ENCODE data around the gene IL19. TPM values are rescaled to one million over a fixed set of nuclear protein-coding genes. Genes with fewer than 3 reads are reported as not detected.

IL19 gene
- total and polyA plus RNA-seq, 9 of the 15 experiments (the other 6 are each of a cell fraction or from before 2014, with no cell fraction given), result not detected

GRCh38 chr1:206854401-206855129, 84.0 kb downstream of the IL19 start:
- H3K4me1 ChIP-seq (replicated peaks in 1 of 2; ENCODE audit: control insufficient read depth in 2 of 2, insufficient read depth in 2 of 2, low read length in 2 of 2), result no peaks in the 10 kb centered on the region
- H4K20me1 ChIP-seq (replicated peaks; ENCODE audit: control insufficient read depth, insufficient read depth, low read length), result no peaks in the 10 kb centered on the region
- no peaks in the 10 kb centered on the region for H3K9me3 ChIP-seq (replicated peaks; ENCODE audit: control insufficient read depth, insufficient read depth, low read depth, low read length)
- no peaks in the 10 kb centered on the region for H3K36me3 ChIP-seq (ENCODE audit: control insufficient read depth, insufficient read depth, low read length)
- H2AFZ ChIP-seq (ENCODE audit: low read depth, low read length), result no peak overlapping the region
- H3K27ac ChIP-seq (ENCODE audit: extremely low read depth, low read depth, low read length), result no peak overlapping the region
- ATAC-seq (no peak), FAIRE-seq (no peak), DNase-seq (ENCODE audit: extremely low read depth in 1 of 4, low spot score in 3 of 4) (no peak)
- H3K4me3 ChIP-seq, result no peak overlapping the region
- CTCF ChIA-PET (ENCODE audit: low intra/inter-chr PET ratio), result no interaction called here
- in situ Hi-C loops (cut with MboI), result no loop called here
- POLR2A ChIA-PET, result interaction anchor here (0.6 to 1.3 kb wide), 5 partner anchors 9 to 303 kb away, joined by 3 to 6 read pairs (median 3); no protein-coding TSS in a partner anchor
- no peak overlapping the region for H3K4me2 ChIP-seq (ENCODE audit: insufficient read depth, low read length)
- 7% methylated on average over 3 of the region's 3 CpGs for WGBS (ENCODE audit: insufficient coverage, low coverage, missing lambda C conversion rate)
- H3K9ac ChIP-seq (ENCODE audit: insufficient read depth in 1 of 2, low read depth in 2 of 2, low read length in 2 of 2), result no peak overlapping the region
- BruUV-seq (replicated peaks), result no TSS peak
- intact Hi-C loops (cut with micrococcal nuclease), result no loop called here
- no peaks in the 10 kb centered on the region for H3K79me2 ChIP-seq (ENCODE audit: control insufficient read depth, insufficient read depth, low read length)
- no peaks in the 10 kb centered on the region for H3K9me1 ChIP-seq (ENCODE audit: control insufficient read depth, insufficient read depth, low read length)
- H3K27me3 ChIP-seq (ENCODE audit: control insufficient read depth in 2 of 2, insufficient read depth in 2 of 2, low read length in 2 of 2), result peaks cover 3 to 24% of the 10 kb centered on the region in 2 experiments; a peak in 3 of 5 replicates
- TF ChIP-seq E4F1 (CRISPR knock-in tag; IDR thresholded peaks at IDR 0.05; ENCODE audit: borderline replicate concordance), result no peak
- no peak for TF ChIP-seq TEAD4 (IDR thresholded peaks at IDR 0.05; ENCODE audit: low read length)
- TF ChIP-seq TEAD4 (CRISPR knock-in tag; IDR thresholded peaks at IDR 0.05; ENCODE audit: borderline replicate concordance), result no peak
- no peak for TF ChIP-seq STAT6 (CRISPR knock-in tag; IDR thresholded peaks at IDR 0.05)
- no peak for TF ChIP-seq CEBPB (tag; IDR thresholded peaks at IDR 0.05)
- no peak for TF ChIP-seq MBD2 (IDR thresholded peaks at IDR 0.05; ENCODE audit: borderline replicate concordance, low read depth)
- TF ChIP-seq KAT7 (CRISPR knock-in tag; IDR thresholded peaks at IDR 0.05; ENCODE audit: borderline replicate concordance), result no peak
- TF ChIP-seq ZNF224 (CRISPR knock-in tag; IDR thresholded peaks at IDR 0.05), result no peak
- TF ChIP-seq ZNF583 (CRISPR knock-in tag; IDR thresholded peaks at IDR 0.05), result no peak
- TF ChIP-seq CHD1 (IDR thresholded peaks at IDR 0.05; ENCODE audit: low read length), result no peak

Data from K562 (cell line).